Large intestine (tissue), 3 donors: ENCODE data around the gene IMPDH2. TPM values are rescaled to one million over a fixed set of nuclear protein-coding genes. Genes with fewer than 3 reads are reported as not detected.
"Not testable (repeated sequence)": the region's sequence is repeated elsewhere in the genome, so short reads cannot be mapped to it uniquely, and the experiment has no call there.

Experiments used
- DNase-seq, 2 donors: peaks; one replicate each; pipeline versions ENCODE4 v3.0.0 to v3.0.0-alpha.2; 2013
- H3K27ac ChIP-seq: one replicate; pipeline ENCODE4 v1.5.1; 2013; ENCODE audit warnings: low read length
- H3K27me3 ChIP-seq: 2 replicates; pipeline ENCODE4 v1.6.1; 2013; ENCODE audit warnings: low read length; ENCODE audit not compliant: control insufficient read depth, insufficient read depth
- H3K36me3 ChIP-seq: 2 replicates; pipeline ENCODE4 v1.6.1; 2013; ENCODE audit warnings: low read length; ENCODE audit not compliant: control insufficient read depth, insufficient read depth
- H3K4me1 ChIP-seq: one replicate; pipeline ENCODE4 v1.6.1; 2013; ENCODE audit warnings: low read length; ENCODE audit not compliant: control insufficient read depth, insufficient read depth
- H3K4me3 ChIP-seq: one replicate; pipeline ENCODE4 v1.5.1; 2013; ENCODE audit warnings: low read length
- H3K9me3 ChIP-seq: one replicate; pipeline ENCODE4 v1.6.1; 2013; ENCODE audit warnings: mild to moderate bottlenecking, low read depth, low read length, moderate library complexity; ENCODE audit not compliant: control insufficient read depth
- WGBS: methylation state at CpG from one replicate; pipeline ENCODE4 v1.1.5; 2013; ENCODE audit warnings: low lambda C conversion rate; ENCODE audit not compliant: insufficient coverage; 5-methylcytosine and 5-hydroxymethylcytosine counted together
- polyA plus RNA-seq: library from polyadenylated mRNA; unstranded; fragments of 120-200 nt; gene quantifications from one replicate; pipeline ENCODE4 v1.2.1, GENCODE V29; 2013

The IMPDH2 gene
- polyA plus RNA-seq, 1 donor = 261 TPM

DNA sequence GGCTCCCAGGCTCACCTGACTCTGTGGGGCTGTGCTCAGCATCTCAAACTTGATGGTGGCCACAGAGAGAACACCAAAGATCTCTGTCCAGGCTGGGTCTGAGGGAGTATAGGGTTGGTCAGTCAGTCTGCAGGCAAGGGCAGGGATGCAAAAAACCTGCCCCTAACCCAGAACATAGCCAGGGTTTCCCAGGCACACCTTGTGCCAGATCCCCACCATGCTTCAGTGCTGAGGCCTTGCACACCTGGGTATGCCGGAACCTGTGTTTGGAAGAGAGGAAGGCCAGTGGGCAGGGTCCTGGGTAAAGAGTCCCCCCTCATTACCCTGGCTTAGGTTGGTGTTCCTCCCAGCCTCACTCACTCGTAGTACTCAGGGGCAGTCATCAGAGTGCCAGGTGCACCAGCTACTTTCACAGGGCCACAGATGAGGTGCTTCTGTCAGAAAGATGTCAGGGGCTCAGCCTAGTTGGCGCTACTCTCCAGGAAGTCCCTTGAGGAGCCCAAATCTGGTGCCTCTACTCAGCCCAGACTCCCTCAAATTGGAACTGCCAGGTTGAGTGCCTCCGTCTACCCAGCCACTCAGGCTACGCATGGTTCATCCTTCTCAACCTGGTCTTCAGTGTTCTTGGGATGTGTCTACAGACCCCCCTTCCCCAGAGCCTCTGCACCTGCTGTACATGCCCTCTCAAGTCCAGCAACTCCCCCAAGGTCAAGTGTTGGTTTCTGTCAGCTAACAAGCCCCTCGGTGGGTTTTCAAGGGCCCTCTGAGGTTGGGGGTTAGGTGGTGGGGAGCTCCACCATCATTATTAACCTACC lies 12.6 kb downstream of the IMPDH2 start:
- Histone ChIP-seq H3K4me1 (peaks cover 19% of the 10 kb centered on the region), H3K9me3 (peaks cover 3% of the 10 kb centered on the region), H3K27me3 (no peaks in the 10 kb centered on the region), H3K27ac (no peak overlapping the region), H3K36me3 (peaks cover 50% of the 10 kb centered on the region), H3K4me3 (no peak overlapping the region)
- no CpG with 5 or more reads among the region's 6 CpGs for WGBS
- no peak for DNase-seq

GRCh38 chr3:49015765-49016164 lies 13.4 kb downstream of the IMPDH2 start:
- WGBS = no CpG with 5 or more reads among the region's 6 CpGs
- peaks cover 56% of the 10 kb centered on the region for H3K36me3 ChIP-seq

GRCh38 chr3:49015072-49015471 lies 14.1 kb downstream of the IMPDH2 start:
- Histone ChIP-seq H3K27me3 (no peaks in the 10 kb centered on the region), H3K9me3 (peaks cover 3% of the 10 kb centered on the region), H3K27ac (no peak overlapping the region), H3K4me3 (no peak overlapping the region), H3K36me3 (peaks cover 56% of the 10 kb centered on the region), H3K4me1 (peaks cover 19% of the 10 kb centered on the region)
- no peak for DNase-seq
- no CpG with 5 or more reads among the region's 8 CpGs for WGBS

More at GRCh38 chr3:49015765-49016164, 13.4 kb downstream of the IMPDH2 start:
- DNase-seq = no peak
- Histone ChIP-seq H3K27ac (no peak overlapping the region), H3K4me3 (no peak overlapping the region), H3K27me3 (no peaks in the 10 kb centered on the region), H3K9me3 (peaks cover 3% of the 10 kb centered on the region), H3K4me1 (peaks cover 19% of the 10 kb centered on the region)

DNA sequence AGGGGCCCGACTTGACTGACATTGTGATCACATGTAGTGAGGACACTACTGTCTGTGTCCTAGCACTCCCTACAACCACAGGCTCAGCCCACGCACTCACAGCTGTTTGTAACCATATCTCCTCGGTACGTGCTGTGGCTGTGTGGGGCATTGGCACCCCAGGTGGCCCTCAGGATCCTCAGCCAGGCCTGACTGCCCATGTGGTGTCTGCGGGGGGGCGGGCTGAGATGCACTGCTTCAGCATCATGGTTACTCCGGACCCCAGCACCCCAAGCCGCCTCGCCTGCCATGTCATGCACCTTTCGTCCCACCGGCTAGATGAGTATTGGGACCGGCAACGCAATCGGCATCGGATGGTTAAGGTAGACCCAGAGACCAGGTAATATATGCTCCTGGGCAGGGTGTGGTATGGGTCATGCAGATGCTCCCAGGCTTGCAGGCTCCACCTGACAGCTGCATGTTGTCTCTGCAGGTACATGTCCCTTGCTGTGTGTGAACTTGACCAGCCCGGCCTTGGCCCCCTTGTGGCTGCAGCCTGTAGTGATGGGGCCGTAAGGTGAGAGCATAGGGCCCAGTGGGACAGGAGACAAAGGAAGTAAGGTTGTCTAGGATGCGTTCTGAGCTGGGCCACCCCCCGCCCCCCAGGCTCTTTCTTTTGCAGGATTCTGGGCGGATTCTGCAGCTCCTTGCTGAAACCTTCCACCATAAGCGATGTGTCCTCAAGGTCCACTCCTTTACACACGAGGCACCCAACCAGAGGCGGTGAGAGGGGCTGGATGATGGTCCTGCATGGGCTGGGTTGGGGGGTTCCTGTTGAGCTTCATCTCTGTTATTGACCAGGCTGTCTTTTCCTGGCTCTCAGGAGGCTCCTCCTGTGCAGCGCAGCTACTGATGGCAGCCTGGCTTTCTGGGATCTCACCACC lies 15.2 kb downstream of the IMPDH2 start:
- peaks cover 9% of the 10 kb centered on the region for H3K4me1 ChIP-seq
- H3K9me3 ChIP-seq = peaks cover 3% of the 10 kb centered on the region
- H3K4me3 ChIP-seq = no peak overlapping the region
- H3K36me3 ChIP-seq = peaks cover 59% of the 10 kb centered on the region
- no CpG with 5 or more reads among the region's 24 CpGs for WGBS
- DNase-seq = peak in 1 of 2 donors; percentile 41
- no peak overlapping the region for H3K27ac ChIP-seq
- no peaks in the 10 kb centered on the region for H3K27me3 ChIP-seq

DNA sequence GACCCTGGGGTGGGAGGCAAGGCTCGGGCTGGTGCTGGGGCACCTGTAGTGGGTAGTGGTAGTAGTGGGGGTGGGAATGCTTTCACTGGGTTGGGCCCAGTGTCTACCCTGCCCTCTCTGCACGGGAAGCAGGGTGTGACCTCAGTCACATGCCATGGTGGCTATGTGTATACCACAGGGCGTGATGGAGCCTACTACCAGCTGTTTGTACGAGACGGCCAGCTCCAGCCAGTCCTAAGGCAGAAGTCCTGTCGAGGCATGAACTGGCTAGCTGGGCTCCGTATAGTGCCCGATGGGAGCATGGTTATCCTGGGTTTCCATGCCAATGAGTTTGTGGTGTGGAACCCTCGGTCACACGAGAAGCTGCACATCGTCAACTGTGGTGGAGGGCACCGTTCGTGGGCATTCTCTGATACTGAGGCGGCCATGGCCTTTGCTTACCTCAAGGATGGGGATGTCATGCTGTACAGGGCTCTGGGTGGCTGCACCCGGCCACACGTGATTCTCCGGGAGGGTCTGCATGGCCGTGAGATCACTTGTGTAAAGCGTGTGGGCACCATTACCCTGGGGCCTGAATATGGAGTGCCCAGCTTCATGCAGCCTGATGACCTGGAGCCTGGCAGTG lies 16.0 kb downstream of the IMPDH2 start:
- no CpG with 5 or more reads among the region's 19 CpGs for WGBS
- Histone ChIP-seq H3K4me3 (no peak overlapping the region), H3K36me3 (peaks cover 59% of the 10 kb centered on the region)

DNA sequence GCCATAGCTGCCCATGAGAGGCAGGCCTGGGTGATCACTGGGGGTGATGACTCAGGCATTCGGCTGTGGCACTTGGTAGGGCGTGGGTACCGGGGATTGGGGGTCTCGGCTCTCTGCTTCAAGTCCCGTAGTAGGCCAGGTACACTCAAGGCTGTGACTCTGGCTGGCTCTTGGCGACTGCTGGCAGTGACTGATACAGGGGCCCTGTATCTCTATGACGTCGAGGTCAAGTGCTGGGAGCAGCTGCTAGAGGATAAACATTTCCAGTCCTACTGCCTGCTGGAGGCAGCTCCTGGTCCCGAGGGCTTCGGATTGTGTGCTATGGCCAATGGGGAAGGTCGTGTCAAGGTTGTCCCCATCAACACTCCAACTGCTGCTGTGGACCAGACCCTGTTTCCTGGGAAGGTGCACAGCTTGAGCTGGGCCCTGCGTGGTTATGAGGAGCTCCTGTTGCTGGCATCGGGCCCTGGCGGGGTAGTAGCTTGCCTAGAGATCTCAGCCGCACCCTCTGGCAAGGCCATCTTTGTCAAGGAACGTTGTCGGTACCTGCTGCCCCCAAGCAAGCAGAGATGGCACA lies 16.7 kb downstream of the IMPDH2 start:
- Histone ChIP-seq H3K9me3 (no peaks in the 10 kb centered on the region), H3K4me3 (no peak overlapping the region), H3K27ac (no peak overlapping the region), H3K36me3 (peaks cover 59% of the 10 kb centered on the region), H3K27me3 (no peaks in the 10 kb centered on the region), H3K4me1 (peaks cover 13% of the 10 kb centered on the region)
- no CpG with 5 or more reads among the region's 17 CpGs for WGBS
- no peak for DNase-seq

More for the DNA sequence above, 16.0 kb downstream of the IMPDH2 start:
- H3K4me1 ChIP-seq = peaks cover 12% of the 10 kb centered on the region
- H3K9me3 ChIP-seq = peaks cover 3% of the 10 kb centered on the region
- no peak for DNase-seq
- no peaks in the 10 kb centered on the region for H3K27me3 ChIP-seq
- H3K27ac ChIP-seq = no peak overlapping the region

GRCh38 chr3:49009396-49009795 lies 19.8 kb downstream of the IMPDH2 start:
- Histone ChIP-seq H3K36me3 (peaks cover 44% of the 10 kb centered on the region), H3K4me1 (peaks cover 23% of the 10 kb centered on the region), H3K27ac (no peak overlapping the region), H3K27me3 (no peaks in the 10 kb centered on the region), H3K9me3 (no peaks in the 10 kb centered on the region), H3K4me3 (no peak overlapping the region)
- WGBS = no CpG with 5 or more reads among the region's 3 CpGs
- DNase-seq = no peak

GRCh38 chr3:49008627-49009026 lies 20.6 kb downstream of the IMPDH2 start:
- Histone ChIP-seq H3K4me1 (peaks cover 23% of the 10 kb centered on the region), H3K36me3 (peaks cover 37% of the 10 kb centered on the region)
- WGBS = no CpG with 5 or more reads among the region's 5 CpGs
- H3K27me3 ChIP-seq, H3K9me3 ChIP-seq, H3K4me3 ChIP-seq, H3K27ac ChIP-seq, DNase-seq: not testable (repeated sequence)

GRCh38 chr3:49007771-49008528 lies 21.2 kb downstream of the IMPDH2 start:
- peak; percentile 90 to 93 for DNase-seq
- Histone ChIP-seq H3K27me3 (no peaks in the 10 kb centered on the region), H3K9me3 (no peaks in the 10 kb centered on the region), H3K4me3 (peak overlapping the region; percentile 87), H3K4me1 (peaks cover 23% of the 10 kb centered on the region), H3K36me3 (peaks cover 31% of the 10 kb centered on the region), H3K27ac (peak overlapping the region; percentile 98)
- WGBS = no CpG with 5 or more reads among the region's 41 CpGs
